BJ (cell line): ENCODE measurements around the gene TPT1. TPM values are rescaled to one million over a fixed set of nuclear protein-coding genes. Genes with fewer than 3 reads are reported as not detected.

Experiments used
- CTCF ChIA-PET: fragments of 350-600 bp; formaldehyde crosslinking; extraction: SDS; loops from one replicate; lab custom pipeline; 2021; ENCODE audit warnings: antibody characterized with exemption, inconsistent platforms; lab: Yijun Ruan, JAX
- POLR2A ChIA-PET: fragments of 300-600 bp; sonication (Branson Sonifier 250); formaldehyde crosslinking; extraction: SDS; loops from one replicate; lab custom pipeline; 2021; ENCODE audit warnings: antibody characterized with exemption; lab: Charles Lee
- DNase-seq: peaks from one replicate; pipeline ENCODE4 v3.0.0-alpha.2; 2011; ENCODE audit warnings: low read depth
- H3K27me3 ChIP-seq: 2 replicates; pipeline ENCODE4 v1.6.0; 2011; ENCODE audit warnings: low read length; ENCODE audit not compliant: control insufficient read depth, insufficient read depth
- H3K36me3 ChIP-seq: 2 replicates; pipeline ENCODE4 v1.5.1; 2011; ENCODE audit warnings: low read length; ENCODE audit not compliant: control insufficient read depth, insufficient read depth
- H3K4me3 ChIP-seq: 2 replicates; pipeline ENCODE4 v1.5.1; 2011; ENCODE audit warnings: low read depth, mild to moderate bottlenecking, control low read depth, low read length
- CTCF ChIP-seq: IDR thresholded peaks from 2 replicates; pipeline ENCODE4 v1.5.1; 2011; ENCODE audit warnings: low read depth, mild to moderate bottlenecking, control low read depth, inconsistent platforms, low read length, moderate library complexity; ENCODE audit not compliant: insufficient read depth
- polyA plus RNA-seq: library from polyadenylated mRNA; depleted of rRNA; stranded (reverse); fragments of >200 nt; gene quantifications from 2 replicates; pipeline ENCODE4 v1.2.3, GENCODE V29; 2011

The TPT1 gene
- polyA plus RNA-seq, 1 experiment, result 2,445 TPM

- no peak for TF ChIP-seq CTCF
- DNase-seq, result no peak
- ChIA-PET POLR2A (no interaction called here), CTCF (interaction anchor here (0.6 to 1.2 kb wide), 3 partner anchors 8 to 976 kb away, joined by 3 to 6 read pairs (median 3); no protein-coding TSS in a partner anchor)
- Histone ChIP-seq H3K36me3 (peaks cover 4% of the 10 kb centered on the region; the same call in 1 of the 2 replicates), H3K27me3 (no peaks in the 10 kb centered on the region), H3K4me3 (no peak overlapping the region)
Observed at GRCh38 chr13:45362939-45363338, 22.0 kb upstream of the TPT1 start.

GRCh38 chr13:45361596-45362206 lies 20.7 kb upstream of the TPT1 start:
- no peak for DNase-seq
- H3K27me3 ChIP-seq, result no peaks in the 10 kb centered on the region
- ChIA-PET POLR2A (no interaction called here), CTCF (interaction anchor here (1.2 kb wide), 1 partner anchor 9 kb away, joined by 6 read pairs; no protein-coding TSS in a partner anchor)
- H3K36me3 ChIP-seq, result peaks cover 4% of the 10 kb centered on the region; the same call in 1 of the 2 replicates
- H3K4me3 ChIP-seq, result no peak overlapping the region
- no peak for TF ChIP-seq CTCF

- H3K36me3 ChIP-seq, result peaks cover 2% of the 10 kb centered on the region; the same call in 1 of the 2 replicates
- ChIA-PET CTCF (interaction anchor here (0.5 to 1.2 kb wide), 3 partner anchors 9 to 952 kb away, joined by 3 to 7 read pairs (median 3); no protein-coding TSS in a partner anchor), POLR2A (no interaction called here)
- DNase-seq, result no peak
- H3K27me3 ChIP-seq, result no peaks in the 10 kb centered on the region
- TF ChIP-seq CTCF, result no peak
- no peak overlapping the region for H3K4me3 ChIP-seq
Observed at GRCh38 chr13:45356966-45357672, 16.1 kb upstream of the TPT1 start.

- no peak for DNase-seq
- no peaks in the 10 kb centered on the region for H3K27me3 ChIP-seq
- ChIA-PET POLR2A (no interaction called here), CTCF (interaction anchor here (0.7 to 1.1 kb wide), 3 partner anchors 17 to 248 kb away, joined by 3 to 4 read pairs (median 4); no protein-coding TSS in a partner anchor)
- no peak overlapping the region for H3K4me3 ChIP-seq
- TF ChIP-seq CTCF, result no peak
- H3K36me3 ChIP-seq, result peaks cover 4% of the 10 kb centered on the region
Observed at GRCh38 chr13:45353895-45354294, 12.9 kb upstream of the TPT1 start.

- ChIA-PET POLR2A (no interaction called here), CTCF (interaction anchor here (0.6 kb wide), 1 partner anchor 251 kb away, joined by 3 read pairs; no protein-coding TSS in a partner anchor)
- Histone ChIP-seq H3K36me3 (peaks cover 4% of the 10 kb centered on the region), H3K27me3 (no peaks in the 10 kb centered on the region), H3K4me3 (no peak overlapping the region)
- no peak for DNase-seq
- TF ChIP-seq CTCF, result no peak
Observed at GRCh38 chr13:45352031-45352430, 11.0 kb upstream of the TPT1 start.
